HG03280 (cell line): ENCODE results near the gene KLHDC1.
"Not testable (repeated sequence)": the region's sequence is repeated elsewhere in the genome, so short reads cannot be mapped to it uniquely, and the experiment has no call there.

Source experiments
- ATAC-seq: cut with Tn5 transposase; IDR thresholded peaks from one replicate; pipeline ENCODE4 v1.9.1; 2021; ENCODE audit warnings: mild to moderate bottlenecking, moderate library complexity; ENCODE audit not compliant: unreplicated experiment

Gene KLHDC1

GRCh38 chr14:49721733-49722435 lies 29.0 kb downstream of the KLHDC1 start:
- ATAC-seq, result not testable (repeated sequence)

DNA sequence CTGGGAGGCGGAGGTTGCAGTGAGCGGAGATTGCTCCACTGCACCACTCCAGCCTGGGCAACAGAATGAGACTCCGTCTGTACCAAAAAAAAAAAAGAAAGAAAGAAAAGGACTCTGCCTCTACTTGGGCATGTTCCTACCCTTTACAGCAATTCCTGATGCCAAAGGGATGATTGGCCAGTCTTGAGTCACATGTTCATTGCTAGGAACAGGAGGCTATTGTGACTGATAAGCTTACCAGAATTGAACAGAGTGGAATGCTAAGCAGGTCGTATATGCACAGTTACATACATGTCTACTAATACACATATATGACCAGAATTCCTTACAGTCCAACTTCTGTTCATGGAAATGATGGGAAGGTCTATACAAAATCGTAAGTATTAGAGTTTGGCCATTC lies 34.3 kb downstream of the KLHDC1 start:
- ATAC-seq, result no peak

DNA sequence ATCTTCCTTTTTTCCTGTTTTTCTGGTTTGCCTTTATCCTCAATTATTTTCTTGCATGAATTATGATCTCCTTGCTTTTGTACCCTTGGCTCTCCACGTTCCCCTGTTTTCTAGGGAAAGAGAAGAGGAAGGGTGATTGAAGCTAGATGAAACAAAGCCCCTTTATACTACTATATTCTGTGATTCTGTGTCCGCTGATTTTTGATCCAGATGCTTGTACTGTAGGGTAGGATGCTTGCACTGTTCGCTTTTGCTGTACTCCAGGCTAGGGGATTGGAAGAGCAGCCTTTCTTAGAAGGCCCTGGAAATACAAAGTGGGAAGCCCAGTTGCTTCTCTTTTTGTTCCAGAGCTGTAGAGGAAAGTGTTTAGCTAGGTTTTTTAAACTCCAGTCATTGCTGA lies 40.0 kb downstream of the KLHDC1 start:
- no peak for ATAC-seq

DNA sequence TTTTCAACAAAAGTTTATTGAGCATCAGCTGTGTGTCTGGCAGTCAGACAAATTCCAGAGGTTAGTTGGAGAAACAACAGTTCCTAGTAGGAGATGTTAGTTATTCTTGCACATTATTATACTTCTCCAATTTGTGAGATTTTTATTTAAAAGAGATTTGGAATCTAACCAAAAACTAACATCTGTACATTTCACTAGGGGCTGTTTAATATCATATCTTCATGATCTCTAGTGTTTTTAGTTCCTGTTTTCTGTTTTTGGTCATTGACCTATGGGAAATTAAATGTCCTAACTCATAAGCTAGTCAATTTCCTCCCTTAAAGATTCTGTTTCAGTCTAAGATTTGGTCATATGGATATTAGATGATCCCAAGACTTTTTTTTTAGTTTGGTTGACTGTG lies 40.9 kb downstream of the KLHDC1 start:
- ATAC-seq, result no peak

DNA sequence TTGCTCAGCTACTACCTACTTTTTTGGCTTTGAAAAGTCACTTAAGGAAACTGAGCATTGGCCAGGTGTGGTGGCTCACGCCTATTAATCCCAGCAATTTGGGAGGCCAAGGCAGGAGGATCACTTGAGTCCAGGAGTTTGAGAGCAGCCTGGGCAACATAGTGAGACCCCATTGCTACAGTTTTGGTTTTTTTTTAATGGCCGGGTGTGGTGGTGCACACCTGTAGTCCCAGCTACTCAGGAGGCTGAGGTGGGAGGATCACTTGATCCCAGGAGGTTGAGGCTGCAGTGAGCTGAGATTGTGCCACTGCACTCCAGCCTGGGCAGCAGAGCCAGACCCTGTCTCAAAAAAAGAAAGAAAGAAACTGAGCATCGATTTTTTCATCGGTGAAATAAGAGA lies 42.7 kb downstream of the KLHDC1 start:
- not testable (repeated sequence) for ATAC-seq

- no peak for ATAC-seq
Measured at GRCh38 chr14:49745191-49745590, 52.3 kb downstream of the KLHDC1 start.

DNA sequence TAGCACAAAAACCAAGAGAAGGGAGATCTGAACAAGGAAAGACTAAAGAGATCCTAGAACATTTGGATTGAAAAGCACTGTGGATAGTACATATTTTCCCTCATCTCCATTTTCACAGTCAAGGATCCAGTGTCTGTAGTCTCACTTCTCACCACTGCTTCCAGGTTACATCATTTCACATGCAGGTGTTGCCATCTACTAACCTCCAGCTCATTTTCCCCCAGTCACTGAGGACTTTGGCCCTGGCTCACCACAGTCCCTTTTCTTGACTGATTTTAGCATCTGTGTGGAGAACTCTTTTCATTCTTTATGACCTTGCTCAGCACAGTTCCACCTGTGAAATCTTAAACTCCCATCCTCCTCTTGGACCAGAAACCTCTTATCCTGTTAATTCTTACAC lies 53.6 kb downstream of the KLHDC1 start:
- ATAC-seq, result not testable (repeated sequence)

GRCh38 chr14:49754570-49755097 lies 61.7 kb downstream of the KLHDC1 start:
- no peak for ATAC-seq

DNA sequence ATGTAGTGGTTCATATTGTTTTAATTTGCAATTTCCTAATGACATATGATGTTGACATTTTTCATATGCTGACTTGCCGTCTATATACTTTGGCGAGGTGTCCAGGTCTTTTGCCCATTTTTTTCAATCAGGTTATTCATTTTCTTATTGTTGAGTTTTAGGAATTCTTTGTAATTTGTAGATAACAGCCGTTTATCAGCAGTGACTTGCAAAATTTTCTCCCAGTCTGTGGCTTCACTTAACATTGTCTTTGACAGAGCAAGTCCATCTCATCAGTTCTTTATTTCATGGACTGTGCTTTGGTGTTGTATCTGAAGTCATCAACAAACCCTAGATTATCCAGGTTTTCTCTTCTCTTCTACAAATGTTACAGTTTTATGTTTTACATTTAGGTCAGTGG lies 62.5 kb downstream of the KLHDC1 start:
- no peak for ATAC-seq

DNA sequence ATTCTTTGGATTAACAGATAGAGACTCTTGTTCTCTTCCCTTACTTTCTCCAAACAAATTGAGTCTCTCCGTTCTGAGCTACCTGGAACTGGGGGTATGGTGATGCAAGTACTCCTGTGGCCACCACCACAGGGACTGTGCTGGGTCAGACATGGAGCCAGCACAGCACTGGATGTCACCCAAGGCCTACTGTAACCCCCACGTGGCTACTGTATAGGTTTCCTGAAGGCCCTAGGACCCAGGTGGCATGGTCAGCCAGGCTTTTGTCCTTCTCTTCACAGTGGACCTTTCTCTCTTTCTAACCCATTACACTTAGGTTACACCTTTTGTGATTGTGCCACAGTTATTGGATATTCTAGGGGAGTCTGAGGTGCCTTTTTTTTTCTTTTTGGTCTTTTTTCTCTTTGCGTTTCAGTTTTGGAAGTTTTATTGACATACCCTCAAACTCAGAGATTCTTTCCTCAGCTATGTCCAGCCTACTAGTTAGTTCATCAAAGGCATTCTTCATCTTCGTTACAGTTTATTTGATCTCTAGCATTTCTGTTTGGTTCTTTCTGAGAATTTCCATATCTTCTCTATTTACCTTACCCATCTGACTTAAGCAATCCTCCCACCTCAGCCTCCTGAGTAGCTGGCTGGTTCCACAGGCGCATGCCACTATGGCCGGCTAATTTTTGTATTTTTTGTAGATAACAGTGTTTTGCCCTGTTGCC lies 69.1 kb downstream of the KLHDC1 start:
- ATAC-seq, result no peak

GRCh38 chr14:49766839-49767238 lies 73.9 kb downstream of the KLHDC1 start:
- ATAC-seq, result no peak

DNA sequence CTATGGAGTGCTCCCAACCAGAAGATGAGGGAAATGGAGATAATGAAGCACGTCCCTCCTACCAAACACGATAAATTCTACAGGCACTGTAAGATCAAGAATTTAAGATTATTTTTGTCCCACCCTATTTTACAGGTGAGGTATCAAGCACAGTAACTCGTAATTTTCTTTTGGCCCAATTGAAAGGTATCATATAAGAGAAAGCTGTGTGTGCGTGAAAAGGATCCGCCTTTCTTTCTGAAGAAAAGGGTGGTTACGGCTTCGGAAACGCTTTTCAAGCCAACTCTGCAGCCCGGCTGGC lies 74.3 kb downstream of the KLHDC1 start:
- ATAC-seq, result no peak

GRCh38 chr14:49767571-49768300 lies 74.8 kb downstream of the KLHDC1 start, which contains the start of gene KLHDC2:
Gene KLHDC2 (plus strand): TSS chr14:49768153. CDS start chr14:49768469, 316 bp downstream.
- peak; percentile 94 for ATAC-seq

DNA sequence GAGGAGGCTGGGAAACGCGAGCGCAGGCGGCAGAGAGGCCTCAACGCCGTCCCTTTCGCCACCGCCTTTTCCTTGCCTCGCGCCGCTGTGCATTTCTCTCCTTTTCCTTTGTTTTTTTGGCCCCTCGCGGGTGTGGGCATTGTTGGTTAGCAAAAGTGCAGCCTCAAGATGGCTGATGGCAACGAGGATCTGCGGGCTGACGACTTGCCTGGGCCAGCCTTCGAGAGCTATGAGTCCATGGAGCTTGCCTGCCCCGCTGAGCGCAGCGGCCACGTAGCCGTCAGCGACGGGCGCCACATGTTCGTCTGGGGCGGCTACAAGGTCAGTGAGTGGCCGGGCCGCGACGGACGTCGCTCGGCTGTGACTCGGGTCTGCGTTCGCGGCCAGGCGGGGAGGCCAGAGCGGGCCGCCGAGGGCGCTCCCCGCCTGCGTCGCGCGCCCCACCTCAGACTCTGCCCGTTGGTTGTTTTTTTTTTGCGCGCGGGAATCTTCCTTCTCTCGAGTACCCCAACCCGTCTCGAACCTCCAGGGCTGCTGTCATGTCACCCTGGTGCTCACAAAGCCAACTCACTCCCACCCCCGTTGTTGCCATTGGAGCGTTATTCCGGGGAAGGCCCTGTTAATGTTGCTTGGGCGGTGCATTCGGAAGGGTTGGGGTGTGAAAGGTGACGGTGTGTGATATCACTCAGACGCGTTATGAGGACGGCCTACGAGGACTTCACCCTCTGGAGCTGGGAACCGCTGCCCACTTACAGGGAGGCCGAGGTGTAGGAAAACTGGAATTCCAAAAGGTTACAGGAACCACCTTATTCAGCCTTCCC lies 75.6 kb downstream of the KLHDC1 start:
- peak; percentile 32 for ATAC-seq

- ATAC-seq, result no peak
Measured at GRCh38 chr14:49769171-49769570, 76.3 kb downstream of the KLHDC1 start.

- ATAC-seq, result no peak
Measured at GRCh38 chr14:49769581-49770211, 76.8 kb downstream of the KLHDC1 start.

DNA sequence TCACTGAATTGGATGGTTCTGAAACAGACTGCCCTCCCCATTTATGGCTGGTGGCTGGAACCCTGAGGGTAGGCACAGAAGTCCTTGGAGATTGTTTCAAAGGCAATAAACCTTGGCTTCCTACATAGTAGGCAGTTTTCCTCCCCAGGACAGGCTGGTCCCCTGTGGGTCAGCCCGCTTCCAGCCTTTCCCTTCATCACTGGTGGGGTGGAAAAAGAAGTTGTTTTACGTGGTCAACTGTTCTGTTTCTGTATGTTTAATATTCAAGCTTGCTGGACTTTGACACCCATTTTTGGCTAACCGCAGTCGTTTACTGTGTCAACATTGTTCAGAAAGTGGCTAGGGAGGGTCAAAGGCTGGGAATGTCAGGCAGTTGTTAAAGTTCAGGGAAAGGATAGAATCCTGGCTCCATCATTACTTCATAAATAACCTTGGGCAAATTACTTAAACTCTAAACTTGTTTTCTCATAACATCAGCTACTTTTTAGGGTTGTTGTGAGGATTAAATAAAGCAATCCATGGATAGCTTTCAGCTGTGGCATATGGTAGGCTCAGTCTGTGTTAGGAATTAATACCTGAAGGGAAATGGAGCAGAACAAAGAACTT lies 77.4 kb downstream of the KLHDC1 start:
- ATAC-seq, result no peak

GRCh38 chr14:49771691-49772090 lies 78.8 kb downstream of the KLHDC1 start:
- not testable (repeated sequence) for ATAC-seq

- ATAC-seq, result no peak
Measured at GRCh38 chr14:49774106-49774505, 81.2 kb downstream of the KLHDC1 start.

GRCh38 chr14:49778421-49778820 lies 85.5 kb downstream of the KLHDC1 start:
- ATAC-seq, result no peak
